MCF 10A (cell line): ENCODE data around the gene MRPS2. TPM values are rescaled to one million over a fixed set of nuclear protein-coding genes. Genes with fewer than 3 reads are reported as not detected.

Source experiments
- BruUV-seq: library from RNA; stranded (reverse); fragments of 400-500 nt; replicated peaks from 2 replicates; lab custom pipeline; 2021; lab: Mats Ljungman, UMichigan
- CTCF ChIA-PET: fragments of 300-600 bp; sonication (Branson Sonifier 250); formaldehyde crosslinking; extraction: SDS; loops from one replicate; lab custom pipeline; 2021; ENCODE audit warnings: antibody characterized with exemption, inconsistent platforms; lab: Yijun Ruan, JAX
- POLR2A ChIA-PET: fragments of 300-600, 350-650 bp; sonication (Branson Sonifier 250); formaldehyde crosslinking; extraction: SDS; loops from one replicate; lab custom pipeline; 2020; ENCODE audit warnings: antibody characterized with exemption, inconsistent platforms; lab: Yijun Ruan, JAX
- DNase-seq: peaks from one replicate; pipeline ENCODE4 v3.0.0-alpha.2; 2018; ENCODE audit not compliant: unreplicated experiment
- H3K27ac Mint-ChIP-seq: one replicate; pipeline ENCODE4 v1.8.0; 2022; ENCODE audit warnings: mild to moderate bottlenecking, low read depth, mixed read lengths; ENCODE audit not compliant: unreplicated experiment
- H3K27me3 Mint-ChIP-seq: one replicate; pipeline ENCODE4 v1.8.0; 2022; ENCODE audit warnings: mixed read lengths; ENCODE audit not compliant: insufficient read depth, unreplicated experiment
- H3K36me3 Mint-ChIP-seq: one replicate; pipeline ENCODE4 v1.8.0; 2022; ENCODE audit warnings: mild to moderate bottlenecking, moderate library complexity, mixed read lengths; ENCODE audit not compliant: insufficient read depth, unreplicated experiment
- H3K4me1 Mint-ChIP-seq: one replicate; pipeline ENCODE4 v1.8.0; 2022; ENCODE audit warnings: mixed read lengths; ENCODE audit not compliant: insufficient read depth, unreplicated experiment
- H3K4me3 Mint-ChIP-seq: one replicate; pipeline ENCODE4 v1.8.0; 2022; ENCODE audit warnings: mild to moderate bottlenecking, moderate library complexity, mixed read lengths; ENCODE audit not compliant: unreplicated experiment
- H3K9me3 Mint-ChIP-seq: one replicate; pipeline ENCODE4 v1.8.0; 2022; ENCODE audit warnings: mixed read lengths; ENCODE audit not compliant: unreplicated experiment
- CTCF ChIP-seq: fragments of 200-600 bp; IDR thresholded peaks from one replicate; pipeline ENCODE4 v1.8.0; 2022; ENCODE audit warnings: antibody characterized with exemption, mild to moderate bottlenecking; ENCODE audit not compliant: unreplicated experiment
- intact Hi-C: fragments of 100-400 bp; cut with micrococcal nuclease; formaldehyde crosslinking; loops from 2 replicates; pipeline ENCODE4 v1.14.1; 2022
- total RNA-seq: library from RNA; stranded (reverse); gene quantifications from 2 replicates; pipeline ENCODE4 v1.2.3, GENCODE V29; 2022

Gene MRPS2
- total RNA-seq, 1 experiment from 2014 or later: 45.8 TPM

- ChIA-PET CTCF (interaction anchor here (0.7 to 1.6 kb wide), 2 partner anchors 12 to 16 kb away, joined by 3 to 6 read pairs; no protein-coding TSS in a partner anchor), POLR2A (interaction anchor here (0.9 kb wide), 1 partner anchor 8 kb away, joined by 5 read pairs; no protein-coding TSS in a partner anchor)
- DNase-seq: no peak
- peaks cover 40% of the 10 kb centered on the region for H3K36me3 Mint-ChIP-seq
- TF ChIP-seq CTCF: no peak
- H3K4me3 Mint-ChIP-seq: no peak overlapping the region
- H3K27ac Mint-ChIP-seq: no peak overlapping the region
- H3K4me1 Mint-ChIP-seq: no peaks in the 10 kb centered on the region
- H3K9me3 Mint-ChIP-seq: no peaks in the 10 kb centered on the region
- no peaks in the 10 kb centered on the region for H3K27me3 Mint-ChIP-seq
- intact Hi-C loops: no loop called here
- TSS peak; percentile 18 for BruUV-seq
Measured at GRCh38 chr9:135488527-135488926, 12.0 kb upstream of the MRPS2 start.

- ChIA-PET CTCF (interaction anchor here (0.6 to 1.6 kb wide), 2 partner anchors 15 to 62 kb away, joined by 3 to 6 read pairs; no protein-coding TSS in a partner anchor), POLR2A (interaction anchor here (0.6 kb wide), 1 partner anchor 9 kb away, joined by 5 read pairs; no protein-coding TSS in a partner anchor)
- Mint-ChIP-seq H3K4me1 (no peaks in the 10 kb centered on the region), H3K27ac (no peak overlapping the region), H3K4me3 (no peak overlapping the region), H3K36me3 (peaks cover 33% of the 10 kb centered on the region), H3K27me3 (no peaks in the 10 kb centered on the region), H3K9me3 (no peaks in the 10 kb centered on the region)
- BruUV-seq: no TSS peak
- DNase-seq: no peak
- intact Hi-C loops: no loop called here
- TF ChIP-seq CTCF: no peak
Measured at GRCh38 chr9:135489188-135489906, 11.1 kb upstream of the MRPS2 start.

- Mint-ChIP-seq H3K27ac (no peak overlapping the region), H3K36me3 (peaks cover 24% of the 10 kb centered on the region), H3K4me1 (no peaks in the 10 kb centered on the region), H3K9me3 (no peaks in the 10 kb centered on the region), H3K4me3 (no peak overlapping the region), H3K27me3 (no peaks in the 10 kb centered on the region)
- intact Hi-C loops: no loop called here
- CTCF ChIA-PET: interaction anchor here (0.7 kb wide), 1 partner anchor 1456 kb away, joined by 3 read pairs; no protein-coding TSS in a partner anchor
- DNase-seq: no peak
- no TSS peak for BruUV-seq
- POLR2A ChIA-PET: interaction anchor here (0.6 kb wide), 1 partner anchor 10 kb away, joined by 5 read pairs; no protein-coding TSS in a partner anchor
- TF ChIP-seq CTCF: no peak
Measured at GRCh38 chr9:135490166-135490870, 10.2 kb upstream of the MRPS2 start.

GRCh38 chr9:135490980-135491464 is 9.5 kb upstream of the MRPS2 start:
- no peak for DNase-seq
- no peak for TF ChIP-seq CTCF
- H3K36me3 Mint-ChIP-seq: peaks cover 19% of the 10 kb centered on the region
- no peak overlapping the region for H3K4me3 Mint-ChIP-seq
- CTCF ChIA-PET: interaction anchor here (0.7 kb wide), 1 partner anchor 1457 kb away, joined by 3 read pairs; no protein-coding TSS in a partner anchor
- POLR2A ChIA-PET: no interaction called here
- H3K9me3 Mint-ChIP-seq: no peaks in the 10 kb centered on the region
- no peak overlapping the region for H3K27ac Mint-ChIP-seq
- no peaks in the 10 kb centered on the region for H3K4me1 Mint-ChIP-seq
- BruUV-seq: no TSS peak
- H3K27me3 Mint-ChIP-seq: no peaks in the 10 kb centered on the region
- intact Hi-C loops: no loop called here
